Measurements from ENCODE around the gene ZNF8. TPM values are rescaled to one million over a fixed set of nuclear protein-coding genes. Genes with fewer than 3 reads are reported as not detected.
A peak's percentile ranks its signal among the peaks of the same experiment; 100 is the strongest.

The ZNF8 gene
- polyA plus RNA-seq, 2 of the 4 experiments (the other 2 are of a cell fraction), result 2.3 to 4.0 TPM

- H3K4me3 ChIP-seq, result no peak overlapping the region
- FAIRE-seq, result no peak
These were observed 10.4 kb upstream of the ZNF8 start for GRCh38 chr19:58268344-58268743.

GRCh38 chr19:58274771-58275201, 4.0 kb upstream of the ZNF8 start:
- no peak overlapping the region for H3K4me3 ChIP-seq
- DNase-seq (ENCODE audit: low read depth in 1 of 2, low spot score in 1 of 2), result no peak
- H3K9me3 ChIP-seq, result peaks cover 88% of the 10 kb centered on the region
- ChIA-PET POLR2A (no interaction called here), CTCF (interaction anchor here (1.0 kb wide), 1 partner anchor 25 kb away, joined by 3 read pairs; no protein-coding TSS in a partner anchor)
- no peak for FAIRE-seq
- TF ChIP-seq FOSL2 (IDR thresholded peaks at IDR 0.05) (no peak), FOSL2 (CRISPR knock-in tag; IDR thresholded peaks at IDR 0.05) (peak; percentile 47), REST (IDR thresholded peaks at IDR 0.05) (no peak)
- H3K4me1 ChIP-seq, result no peaks in the 10 kb centered on the region
- no peak overlapping the region for H3K27ac ChIP-seq
- H3K4me2 ChIP-seq, result no peak overlapping the region
- ATAC-seq, result no peak
- WGBS (ENCODE audit: missing lambda C conversion rate), result 29% methylated on average over 2 of the region's 2 CpGs

More at GRCh38 chr19:58268344-58268743, 10.4 kb upstream of the ZNF8 start:
- ChIA-PET POLR2A (no interaction called here), CTCF (interaction anchor here (0.7 to 1.1 kb wide), 2 partner anchors 94 to 1036 kb away, joined by 3 read pairs; partner anchors contain the start of gene ZNF497)
- no peak for ATAC-seq
- H3K4me1 ChIP-seq, result no peaks in the 10 kb centered on the region
- WGBS (ENCODE audit: missing lambda C conversion rate), result 84% methylated on average over 3 of the region's 3 CpGs
- TF ChIP-seq EP300 (IDR thresholded peaks at IDR 0.05) (no peak), NPAS2 (CRISPR knock-in tag; IDR thresholded peaks at IDR 0.05; ENCODE audit: borderline replicate concordance) (no peak), FOXS1 (CRISPR knock-in tag; IDR thresholded peaks at IDR 0.05) (no peak), MYC (IDR thresholded peaks at IDR 0.05; ENCODE audit: borderline replicate concordance, low read length) (no peak), HOXB13 (CRISPR knock-in tag; IDR thresholded peaks at IDR 0.05; ENCODE audit: low read depth) (no peak), MAZ (IDR thresholded peaks at IDR 0.05; ENCODE audit: borderline replicate concordance, low read depth, low read length) (no peak), PHF8 (IDR thresholded peaks at IDR 0.05; ENCODE audit: borderline replicate concordance, low read depth) (no peak), SREBF2 (IDR thresholded peaks at IDR 0.05) (no peak), MAX (IDR thresholded peaks at IDR 0.05) (no peak), GATA3 (IDR thresholded peaks at IDR 0.05; ENCODE audit: borderline replicate concordance) (no peak), KDM1A (IDR thresholded peaks at IDR 0.05; ENCODE audit: low read depth) (no peak), RAD21 (conservative IDR thresholded peaks at IDR 0.05 in 1 of 2, IDR thresholded peaks at IDR 0.05 in 1 of 2) (no peak), JUN (IDR thresholded peaks at IDR 0.05) (no peak), MAFK (IDR thresholded peaks at IDR 0.05; ENCODE audit: partially characterized antibody) (no peak), ZC3H11A (IDR thresholded peaks at IDR 0.05) (no peak), RNF2 (IDR thresholded peaks at IDR 0.05; ENCODE audit: borderline replicate concordance, low read depth) (no peak), HDAC2 (IDR thresholded peaks at IDR 0.05) (no peak), CBX2 (IDR thresholded peaks at IDR 0.05; ENCODE audit: borderline replicate concordance, low read depth) (no peak)
- no peak overlapping the region for H3K27ac ChIP-seq
- no peak overlapping the region for H3K4me2 ChIP-seq
- peaks cover 99% of the 10 kb centered on the region for H3K9me3 ChIP-seq
- DNase-seq (ENCODE audit: low read depth in 1 of 2, low spot score in 1 of 2), result no peak

- WGBS (ENCODE audit: missing lambda C conversion rate), result 89% methylated on average over 3 of the region's 3 CpGs
- no peak for TF ChIP-seq CTCF (IDR thresholded peaks at IDR 0.05)
- no peak for TF ChIP-seq BCL3 (IDR thresholded peaks at IDR 0.05)
- TF ChIP-seq GATA3 (IDR thresholded peaks at IDR 0.05; ENCODE audit: borderline replicate concordance), result no peak
- no peak for TF ChIP-seq ZFP36 (IDR thresholded peaks at IDR 0.05; ENCODE audit: borderline replicate concordance, partially characterized antibody)
- no peak for TF ChIP-seq RNF2 (IDR thresholded peaks at IDR 0.05; ENCODE audit: borderline replicate concordance, low read depth)
- no peak for TF ChIP-seq RFX5 (IDR thresholded peaks at IDR 0.05)
- no peak for TF ChIP-seq RAD21 (conservative IDR thresholded peaks at IDR 0.05 in 1 of 2, IDR thresholded peaks at IDR 0.05 in 1 of 2)
- TF ChIP-seq CHD2 (IDR thresholded peaks at IDR 0.05; ENCODE audit: low read length, partially characterized antibody), result no peak
- TF ChIP-seq SREBF2 (IDR thresholded peaks at IDR 0.05), result no peak
- no peak for TF ChIP-seq HOXB5 (CRISPR knock-in tag; IDR thresholded peaks at IDR 0.05)
- ATAC-seq (no peak), DNase-seq (ENCODE audit: low read depth in 1 of 2, low spot score in 1 of 2) (no peak), FAIRE-seq (no peak)
- ChIA-PET POLR2A (no interaction called here), CTCF (interaction anchor here (0.9 to 1.9 kb wide), 2 partner anchors 135 to 244 kb away, joined by 3 to 5 read pairs; partner anchors contain the start of gene ZBTB45)
- Histone ChIP-seq H3K9me3 (peaks cover 88% of the 10 kb centered on the region), H3K4me2 (no peak overlapping the region), H3K4me3 (no peak overlapping the region), H3K27ac (no peak overlapping the region), H3K4me1 (no peaks in the 10 kb centered on the region)
These were observed 3.2 kb upstream of the ZNF8 start for GRCh38 chr19:58275564-58275963.
